ENCODE measurements around the gene TPSAB1.

TPSAB1 gene

GRCh38 chr16:1271724-1272413, 31.4 kb downstream of the TPSAB1 start:
- DNase-seq: peak; percentile 85

GRCh38 chr16:1272453-1273198, 32.1 kb downstream of the TPSAB1 start:
- no peak for DNase-seq

GRCh38 chr16:1273816-1274215, 33.3 kb downstream of the TPSAB1 start:
- no peak for DNase-seq

- DNase-seq: no peak
Observed at GRCh38 chr16:1274767-1275166, 34.3 kb downstream of the TPSAB1 start.

- DNase-seq: no peak
Observed at GRCh38 chr16:1275791-1276579, 35.5 kb downstream of the TPSAB1 start.

GRCh38 chr16:1276580-1276878, 36.0 kb downstream of the TPSAB1 start:
- no peak for DNase-seq

- DNase-seq: no peak
Observed at GRCh38 chr16:1277151-1277598, 36.7 kb downstream of the TPSAB1 start.

- no peak for DNase-seq
Observed at GRCh38 chr16:1277617-1278282, 37.2 kb downstream of the TPSAB1 start.

GRCh38 chr16:1278477-1278876, 38.0 kb downstream of the TPSAB1 start:
- no peak for DNase-seq

GRCh38 chr16:1279081-1279944, 38.8 kb downstream of the TPSAB1 start:
- DNase-seq: no peak

GRCh38 chr16:1279945-1280589, 39.6 kb downstream of the TPSAB1 start:
- no peak for DNase-seq

- DNase-seq: no peak
Observed at GRCh38 chr16:1280783-1281182, 40.3 kb downstream of the TPSAB1 start.

GRCh38 chr16:1281517-1281916, 41.0 kb downstream of the TPSAB1 start:
- no peak for DNase-seq

GRCh38 chr16:1282324-1282973, 41.9 kb downstream of the TPSAB1 start:
- no peak for DNase-seq

- no peak for DNase-seq
Observed at GRCh38 chr16:1283296-1283695, 42.8 kb downstream of the TPSAB1 start.

GRCh38 chr16:1283996-1284616, 43.6 kb downstream of the TPSAB1 start:
- no peak for DNase-seq

GRCh38 chr16:1285669-1286512, 45.4 kb downstream of the TPSAB1 start:
- DNase-seq: no peak

- no peak for DNase-seq
Observed at GRCh38 chr16:1286513-1287094, 46.1 kb downstream of the TPSAB1 start.

GRCh38 chr16:1287982-1288670, 47.6 kb downstream of the TPSAB1 start:
- DNase-seq: no peak
